ENCODE results near the gene DERL2.
"Not testable (repeated sequence)": the region's sequence is repeated elsewhere in the genome, so short reads cannot be mapped to it uniquely, and the experiment has no call there.

The DERL2 gene

DNA sequence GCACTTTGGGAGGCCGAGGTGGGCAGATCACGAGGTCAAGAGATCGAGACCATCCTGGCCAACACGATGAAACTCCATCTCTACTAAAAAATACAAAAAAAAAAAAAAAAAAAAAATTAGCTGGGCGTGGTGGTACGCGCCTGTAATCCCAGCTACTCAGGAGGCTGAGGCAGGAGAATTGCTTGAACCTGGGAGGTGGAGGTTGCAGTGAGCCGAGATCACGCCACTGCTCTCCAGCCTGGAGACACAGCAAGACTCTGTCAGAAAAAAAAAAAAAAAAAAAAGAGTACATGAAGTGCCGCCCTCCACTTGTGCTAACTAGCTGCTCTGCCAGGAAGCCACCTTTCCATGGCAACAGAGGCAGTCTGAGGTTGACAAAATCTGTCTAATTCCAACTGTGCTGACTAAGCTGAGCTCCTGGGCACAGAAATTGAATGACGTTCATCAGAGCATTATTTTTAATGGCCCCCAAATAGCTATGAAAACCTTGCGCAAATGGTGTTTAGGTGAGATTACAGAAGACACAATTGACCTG is 50.1 kb downstream of the DERL2 start:
- not testable (repeated sequence) for DNase-seq

DNA sequence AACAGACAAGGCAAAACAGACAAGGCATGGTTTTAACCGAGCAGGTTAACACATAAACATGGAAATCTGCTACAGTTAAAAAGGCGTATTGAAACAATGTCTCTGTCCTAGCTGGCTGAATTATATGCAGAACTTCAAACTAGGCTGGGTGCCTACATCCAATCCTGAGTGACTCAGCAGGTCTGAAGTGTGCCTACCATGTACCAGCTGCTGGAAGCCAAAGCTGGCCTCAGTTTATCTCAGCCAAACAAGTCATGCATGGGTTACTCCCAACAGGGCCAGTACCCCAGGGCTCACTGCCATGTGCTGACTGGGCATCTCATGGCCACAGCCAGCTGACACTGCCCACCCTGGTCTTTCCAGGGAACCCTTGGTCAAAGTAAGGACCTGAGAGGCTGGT is 51.0 kb downstream of the DERL2 start:
- no peak for DNase-seq

DNA sequence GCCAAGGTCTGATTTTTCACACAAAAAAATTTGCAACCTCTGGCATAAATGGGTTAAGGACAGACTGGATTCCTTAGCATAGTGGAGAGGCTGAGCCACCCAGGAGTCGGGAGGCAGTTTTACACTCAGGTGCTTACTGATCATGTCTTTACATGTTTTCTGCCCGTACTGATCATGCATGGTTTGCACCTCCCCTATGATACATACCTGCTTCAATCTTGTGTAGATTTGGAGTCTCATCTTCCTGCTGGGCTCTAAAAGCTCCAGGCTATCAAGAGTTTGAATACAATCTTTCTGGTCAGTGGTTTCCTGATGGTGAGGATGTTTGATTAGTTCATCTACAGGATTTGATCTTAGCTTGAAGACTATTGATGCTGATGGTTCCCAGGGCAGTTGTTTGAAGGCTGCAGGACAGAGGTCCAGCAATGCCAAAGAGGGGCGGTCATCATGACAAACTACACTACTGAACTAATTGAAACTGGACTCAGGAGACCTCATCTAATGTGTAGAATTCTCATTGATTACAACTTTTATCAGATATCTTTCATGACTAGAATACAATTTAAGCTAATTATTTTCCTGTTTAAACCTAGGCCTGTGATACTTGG is 53.9 kb downstream of the DERL2 start:
- no peak for DNase-seq

DNA sequence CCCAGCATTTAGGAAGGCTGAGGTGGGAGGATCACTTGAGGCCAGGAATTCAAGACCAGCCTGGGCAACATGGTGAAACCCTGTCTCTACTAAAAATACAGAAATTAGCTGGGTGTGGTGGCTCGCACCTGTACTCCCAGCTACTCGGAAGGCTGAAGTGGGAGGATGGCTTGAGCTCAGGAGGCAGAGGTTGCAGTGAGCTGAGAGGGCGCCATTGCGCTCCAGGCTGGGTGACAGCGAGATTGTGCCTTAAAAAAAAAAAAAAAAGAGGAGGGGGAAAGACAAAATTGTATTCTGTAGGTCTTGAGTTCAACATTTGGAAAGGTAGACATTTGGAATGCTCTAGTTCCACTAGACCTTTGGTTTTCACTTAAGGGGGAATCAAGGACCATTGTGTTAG is 54.7 kb downstream of the DERL2 start:
- DNase-seq: not testable (repeated sequence)

DNA sequence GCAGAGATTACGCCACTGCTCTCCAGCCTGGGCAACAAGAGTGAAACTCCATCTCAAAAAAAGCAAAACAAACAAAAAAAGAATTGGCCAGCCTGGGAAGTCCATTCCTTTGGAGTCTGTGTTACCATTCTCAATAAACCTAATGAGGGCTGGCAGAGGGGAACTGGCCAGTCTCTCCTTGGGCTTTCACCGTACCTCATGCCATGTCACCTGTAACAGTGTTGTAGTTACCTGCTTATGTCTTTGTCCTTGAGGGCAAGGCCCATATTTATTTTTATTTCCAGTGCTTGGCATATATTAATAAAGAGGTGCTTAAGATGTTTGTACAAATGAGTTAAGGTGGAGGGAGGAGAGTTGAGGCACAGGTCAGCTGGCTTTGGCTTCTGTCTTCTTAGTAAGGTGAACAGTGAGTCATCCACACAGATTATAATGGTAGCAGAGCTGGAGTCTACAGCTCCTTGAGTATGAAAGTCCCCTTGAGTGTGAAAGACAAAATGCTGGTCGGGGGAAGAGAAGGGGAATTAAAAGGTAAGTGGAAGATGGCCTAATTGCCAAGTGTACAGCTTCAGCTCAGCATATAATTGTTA is 55.5 kb downstream of the DERL2 start:
- DNase-seq: no peak

DNA sequence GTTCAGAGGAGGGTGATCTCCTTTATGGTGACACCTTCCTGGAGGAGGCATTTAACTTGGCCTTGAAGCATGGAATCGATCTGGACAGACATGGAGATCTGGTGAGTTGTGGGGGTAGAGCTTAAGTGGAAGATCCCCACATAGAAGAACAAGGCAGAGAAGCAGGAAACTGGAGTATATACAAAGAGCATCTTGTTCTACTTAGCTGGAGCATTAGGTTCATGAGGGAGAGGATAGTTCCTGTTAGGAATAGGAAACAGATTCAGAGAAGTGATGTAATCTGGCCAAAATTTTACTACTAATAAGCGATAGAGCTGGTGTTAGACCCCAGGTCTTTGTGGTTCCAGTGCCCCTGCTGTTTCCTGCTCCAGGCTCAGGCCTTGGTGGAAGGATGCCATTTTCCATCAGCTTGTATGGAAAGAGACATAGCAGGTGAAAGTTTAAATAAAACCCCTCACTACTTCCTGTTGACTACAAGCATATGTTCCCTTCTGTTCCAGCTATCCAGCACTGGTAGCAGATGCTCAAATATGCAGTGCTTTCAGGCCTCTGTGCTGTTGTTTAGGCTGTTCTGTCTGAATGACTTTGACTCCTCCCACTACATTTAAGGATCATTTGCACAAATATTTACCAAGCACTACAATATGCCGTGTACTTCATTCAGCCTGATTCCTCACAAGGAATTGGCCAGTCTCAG is 56.6 kb downstream of the DERL2 start:
- no peak for DNase-seq

DNA sequence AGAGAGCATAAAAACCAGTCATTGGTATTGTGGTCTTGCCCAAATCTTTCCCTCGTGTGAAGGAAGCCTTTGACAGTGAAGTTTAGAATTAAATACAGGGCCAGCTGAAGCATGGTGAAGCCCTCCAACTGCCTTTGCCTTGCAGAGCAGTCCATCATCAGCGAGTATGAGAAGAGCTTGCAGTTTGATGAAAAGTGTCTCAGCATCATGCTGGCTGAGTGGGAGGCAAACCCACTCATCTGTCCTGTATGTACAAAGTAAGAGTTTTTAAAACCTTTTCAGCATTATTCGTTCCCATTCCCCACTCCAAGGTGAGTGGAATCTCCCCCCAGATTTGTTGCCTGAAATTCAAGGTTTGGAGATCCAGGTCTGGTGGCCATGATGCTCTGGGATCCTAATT is 60.2 kb downstream of the DERL2 start:
- no peak for DNase-seq

DNA sequence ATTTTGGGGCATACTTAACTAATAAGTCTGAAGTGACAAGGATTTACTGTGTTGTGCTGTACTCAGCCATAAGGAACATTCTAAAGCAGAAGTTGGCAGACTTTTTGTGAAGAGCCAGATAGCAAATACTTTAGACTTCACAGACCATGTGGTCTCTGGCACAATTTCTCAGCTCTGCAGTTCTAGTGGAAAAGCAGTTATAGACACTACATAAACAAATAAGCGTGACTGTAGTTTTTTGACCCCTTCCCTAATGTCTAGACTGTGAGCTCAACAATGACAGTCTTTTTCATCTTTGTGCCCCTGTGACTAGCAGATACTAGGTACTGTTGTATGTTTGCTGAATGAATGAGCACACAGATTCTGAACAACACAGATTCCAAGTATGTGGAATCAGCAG is 61.1 kb downstream of the DERL2 start:
- DNase-seq: no peak

DNA sequence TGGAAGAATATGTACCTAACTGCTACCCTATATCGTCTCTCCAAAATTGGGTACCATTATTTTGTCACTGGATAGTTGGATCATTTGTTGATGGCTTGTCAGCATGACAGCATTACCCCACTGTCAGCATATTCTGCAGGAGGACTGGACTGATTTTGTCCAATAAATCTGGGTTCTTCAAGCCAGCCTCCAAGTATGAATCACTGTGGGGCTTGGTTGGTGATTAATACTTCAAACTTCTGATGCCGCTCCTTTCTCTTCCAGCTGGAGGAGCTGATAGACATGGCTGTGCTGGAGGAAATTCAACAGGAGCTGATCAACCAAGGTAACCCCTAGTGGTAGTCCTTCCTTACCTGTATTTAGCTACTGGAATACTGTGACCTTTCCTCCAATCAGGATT is 63.5 kb downstream of the DERL2 start:
- no peak for DNase-seq
